ENCODE results near the gene PIGV.

GRCh38 chr1:26791148-26791547 lies 3.4 kb downstream of the PIGV start:
- TF ChIP-seq POLR2A (IDR thresholded peaks at IDR 0.05): no peak
- TF ChIP-seq CTCF (IDR thresholded peaks at IDR 0.05): no peak

Measured in adrenal gland (tissue), 5 donors.